BLaER1 treated with 17β-estradiol and CSF1 and Interleukin-3, amounts not matched to agents 10 nM and 100 nM (cell line): ENCODE measurements around the gene NMD3.

ENCODE experiments used
- H3K27ac ChIP-seq, 11 experiments: shearing (Covaris generic); formaldehyde crosslinking; 2 replicates each; pipeline ENCODE4 v1.8.1; 2022
- H3K27me3 ChIP-seq, 11 experiments: shearing (Covaris generic); formaldehyde crosslinking; 2 replicates each; pipeline ENCODE4 v1.8.1; 2022
- H3K36me3 ChIP-seq, 11 experiments: shearing (Covaris generic); formaldehyde crosslinking; 2 replicates each; pipeline ENCODE4 v1.8.1; 2022
- H3K4me1 ChIP-seq, 10 experiments: shearing (Covaris generic); formaldehyde crosslinking; 2 replicates each; pipeline ENCODE4 v1.8.1; 2022
- H3K4me2 ChIP-seq, 11 experiments: shearing (Covaris generic); formaldehyde crosslinking; 2 replicates each; pipeline ENCODE4 v1.8.1; 2022
- H3K4me3 ChIP-seq, 10 experiments: shearing (Covaris generic); formaldehyde crosslinking; 2 replicates each; pipeline ENCODE4 v1.8.1; 2022
- H3K9ac ChIP-seq, 11 experiments: shearing (Covaris generic); formaldehyde crosslinking; 2 replicates each; pipeline ENCODE4 v1.8.1; 2022
- H3K9me3 ChIP-seq, 11 experiments: shearing (Covaris generic); formaldehyde crosslinking; replicated peaks in 1 of 11; 2 replicates each; pipeline ENCODE4 v1.8.1; 2022
- H4K20me1 ChIP-seq, 11 experiments: shearing (Covaris generic); formaldehyde crosslinking; 2 replicates each; pipeline ENCODE4 v1.8.1; 2022
- Cebpa-rat ChIP-seq, 11 experiments: shearing (Covaris generic); IDR thresholded peaks; 2 replicates each; pipeline ENCODE4 v1.8.1; 2022

NMD3 gene

GRCh38 chr3:161247049-161247448, 25.9 kb downstream of the NMD3 start:
- H3K4me1 ChIP-seq, result no peaks in the 10 kb centered on the region

GRCh38 chr3:161250116-161250515, 29.0 kb downstream of the NMD3 start:
- TF ChIP-seq Cebpa-rat (IDR thresholded peaks at IDR 0.05), result no peak
- Histone ChIP-seq H3K36me3 (peaks cover 92 to 100% (median 97%) of the 10 kb centered on the region in 11 experiments), H3K9me3 (no peaks in the 10 kb centered on the region), H4K20me1 (peaks cover 0 to 9% (median 0%) of the 10 kb centered on the region in 11 experiments; a peak in 2 of 22 replicates), H3K27ac (no peak overlapping the region), H3K4me1 (peaks cover 0 to 3% (median 0%) of the 10 kb centered on the region in 10 experiments; a peak in 1 of 20 replicates), H3K4me2 (no peak overlapping the region), H3K27me3 (no peaks in the 10 kb centered on the region), H3K9ac (no peak overlapping the region), H3K4me3 (no peak overlapping the region)

More at GRCh38 chr3:161247049-161247448, 25.9 kb downstream of the NMD3 start:
- Histone ChIP-seq H3K9me3 (no peaks in the 10 kb centered on the region), H4K20me1 (peaks cover 0 to 15% (median 4%) of the 10 kb centered on the region in 11 experiments; a peak in 5 of 22 replicates), H3K36me3 (peaks cover 91 to 100% (median 97%) of the 10 kb centered on the region in 11 experiments), H3K27ac (no peak overlapping the region), H3K4me3 (no peak overlapping the region), H3K4me2 (no peak overlapping the region), H3K9ac (no peak overlapping the region), H3K27me3 (no peaks in the 10 kb centered on the region)
- no peak for TF ChIP-seq Cebpa-rat (IDR thresholded peaks at IDR 0.05)

GRCh38 chr3:161251716-161252115, 30.6 kb downstream of the NMD3 start:
- no peak for TF ChIP-seq Cebpa-rat (IDR thresholded peaks at IDR 0.05)
- no peak overlapping the region for H3K4me2 ChIP-seq
- no peaks in the 10 kb centered on the region for H3K9me3 ChIP-seq
- peaks cover 0 to 7% (median 0%) of the 10 kb centered on the region in 10 experiments; a peak in 1 of 20 replicates for H3K4me1 ChIP-seq
- no peaks in the 10 kb centered on the region for H3K27me3 ChIP-seq
- H3K9ac ChIP-seq, result no peak overlapping the region
- H3K36me3 ChIP-seq, result peaks cover 87 to 100% (median 97%) of the 10 kb centered on the region in 11 experiments
- H3K27ac ChIP-seq, result no peak overlapping the region
- peaks cover 0 to 11% (median 0%) of the 10 kb centered on the region in 11 experiments; a peak in 1 of 22 replicates for H4K20me1 ChIP-seq
- H3K4me3 ChIP-seq, result no peak overlapping the region

- Histone ChIP-seq H3K27ac (no peak overlapping the region), H3K4me2 (no peak overlapping the region), H3K4me1 (peaks cover 0 to 7% (median 0%) of the 10 kb centered on the region in 10 experiments; a peak in 1 of 20 replicates), H3K9me3 (no peaks in the 10 kb centered on the region), H4K20me1 (peaks cover 0 to 11% (median 0%) of the 10 kb centered on the region in 11 experiments; a peak in 2 of 22 replicates), H3K36me3 (peaks cover 87 to 100% (median 97%) of the 10 kb centered on the region in 11 experiments), H3K4me3 (no peak overlapping the region), H3K27me3 (no peaks in the 10 kb centered on the region), H3K9ac (no peak overlapping the region)
- no peak for TF ChIP-seq Cebpa-rat (IDR thresholded peaks at IDR 0.05)
These were observed 31.0 kb downstream of the NMD3 start for GRCh38 chr3:161252143-161252542.

- H3K27ac ChIP-seq, result no peak overlapping the region
- no peak overlapping the region for H3K9ac ChIP-seq
- no peak overlapping the region for H3K4me3 ChIP-seq
- peaks cover 0 to 7% (median 0%) of the 10 kb centered on the region in 10 experiments; a peak in 1 of 20 replicates for H3K4me1 ChIP-seq
- H3K4me2 ChIP-seq, result no peak overlapping the region
- no peaks in the 10 kb centered on the region for H3K27me3 ChIP-seq
- no peaks in the 10 kb centered on the region; a peak in 1 of 22 replicates for H3K9me3 ChIP-seq
- H4K20me1 ChIP-seq, result peaks cover 0 to 14% (median 0%) of the 10 kb centered on the region in 11 experiments; a peak in 2 of 22 replicates
- peaks cover 87 to 100% (median 97%) of the 10 kb centered on the region in 11 experiments for H3K36me3 ChIP-seq
- no peak for TF ChIP-seq Cebpa-rat (IDR thresholded peaks at IDR 0.05)
These were observed 32.6 kb downstream of the NMD3 start for GRCh38 chr3:161253711-161254110.

- Histone ChIP-seq H4K20me1 (peaks cover 0 to 14% (median 0%) of the 10 kb centered on the region in 11 experiments; a peak in 2 of 22 replicates), H3K4me3 (no peak overlapping the region), H3K9ac (no peak overlapping the region), H3K27me3 (no peaks in the 10 kb centered on the region), H3K9me3 (peaks cover 0 to 5% (median under 1%) of the 10 kb centered on the region in 11 experiments; a peak in 12 of 22 replicates), H3K36me3 (peaks cover 80 to 98% (median 91%) of the 10 kb centered on the region in 11 experiments), H3K4me2 (0 out of 22 replicates have a peak overlapping the region, but pooled peaks of 1 of the 11 experiments have one; percentile 18), H3K27ac (no peak overlapping the region), H3K4me1 (peaks cover 0 to 7% (median 0%) of the 10 kb centered on the region in 10 experiments; a peak in 1 of 20 replicates)
- TF ChIP-seq Cebpa-rat (IDR thresholded peaks at IDR 0.05), result no peak
These were observed 33.8 kb downstream of the NMD3 start for GRCh38 chr3:161254861-161255260.

GRCh38 chr3:161263057-161263456, 41.9 kb downstream of the NMD3 start:
- peaks cover 44 to 75% (median 55%) of the 10 kb centered on the region in 11 experiments for H3K36me3 ChIP-seq
- H3K9ac ChIP-seq, result no peak overlapping the region
- no peaks in the 10 kb centered on the region for H3K27me3 ChIP-seq
- no peaks in the 10 kb centered on the region for H4K20me1 ChIP-seq
- H3K9me3 ChIP-seq, result peaks cover 39 to 57% (median 48%) of the 10 kb centered on the region in 11 experiments
- peak in 1 of 11 experiments; percentile 39; a peak in 1 of 22 replicates for TF ChIP-seq Cebpa-rat (IDR thresholded peaks at IDR 0.05)
- no peak overlapping the region for H3K4me3 ChIP-seq
- H3K4me1 ChIP-seq, result peaks cover 0 to 11% (median 4%) of the 10 kb centered on the region in 10 experiments; a peak in 7 of 20 replicates
- peak overlapping the region in 5 of 11 experiments; percentile 4 to 49 (median 20); a peak in 8 of 22 replicates for H3K4me2 ChIP-seq
- H3K27ac ChIP-seq, result peak overlapping the region in 6 of 11 experiments; percentile 16 to 57 (median 46); a peak in 8 of 22 replicates

- Histone ChIP-seq H3K4me1 (peaks cover 0 to 11% (median 4%) of the 10 kb centered on the region in 10 experiments; a peak in 7 of 20 replicates), H3K9ac (no peak overlapping the region), H3K4me3 (no peak overlapping the region), H3K36me3 (peaks cover 38 to 68% (median 44%) of the 10 kb centered on the region in 11 experiments), H3K9me3 (peaks cover 39 to 53% (median 46%) of the 10 kb centered on the region in 11 experiments), H3K27ac (no peak overlapping the region), H3K27me3 (no peaks in the 10 kb centered on the region), H4K20me1 (no peaks in the 10 kb centered on the region), H3K4me2 (no peak overlapping the region)
- no peak for TF ChIP-seq Cebpa-rat (IDR thresholded peaks at IDR 0.05)
These were observed 43.7 kb downstream of the NMD3 start for GRCh38 chr3:161264852-161265251.

- peaks cover 0 to 11% (median 4%) of the 10 kb centered on the region in 10 experiments; a peak in 8 of 20 replicates for H3K4me1 ChIP-seq
- H3K4me3 ChIP-seq, result no peak overlapping the region
- no peaks in the 10 kb centered on the region for H3K27me3 ChIP-seq
- no peak overlapping the region for H3K27ac ChIP-seq
- H3K36me3 ChIP-seq, result peaks cover 26 to 60% (median 38%) of the 10 kb centered on the region in 11 experiments; a peak in 21 of 22 replicates
- H4K20me1 ChIP-seq, result no peaks in the 10 kb centered on the region
- H3K9me3 ChIP-seq, result peaks cover 28 to 41% (median 35%) of the 10 kb centered on the region in 11 experiments
- no peak overlapping the region for H3K4me2 ChIP-seq
- no peak for TF ChIP-seq Cebpa-rat (IDR thresholded peaks at IDR 0.05)
- H3K9ac ChIP-seq, result no peak overlapping the region
These were observed 44.9 kb downstream of the NMD3 start for GRCh38 chr3:161265916-161266571.
